SU-DHL-6 (cell line): ENCODE results near the gene PMM2.

Experiments used
- EZH2phosphoT487 ChIP-seq: fragments of 200-600 bp; sonication (generic), shearing (Covaris generic); conservative IDR thresholded peaks from 2 replicates; pipeline ENCODE4 v1.6.1; 2018; ENCODE audit warnings: mild to moderate bottlenecking, antibody characterized with exemption, low read length, moderate library complexity, mixed read lengths
- TF ChIP-seq, protein P1 (sequence below): fragments of 200-600 bp; sonication (generic); IDR thresholded peaks from one replicate; pipeline ENCODE4 v1.5.1; 2017; ENCODE audit warnings: antibody characterized with exemption, mild to moderate bottlenecking, low read length, moderate library complexity; ENCODE audit not compliant: insufficient read depth, poor library complexity, severe bottlenecking

GRCh38 chr16:8855051-8855786 lies 57.6 kb downstream of the PMM2 start:
- TF ChIP-seq, protein P1, sequence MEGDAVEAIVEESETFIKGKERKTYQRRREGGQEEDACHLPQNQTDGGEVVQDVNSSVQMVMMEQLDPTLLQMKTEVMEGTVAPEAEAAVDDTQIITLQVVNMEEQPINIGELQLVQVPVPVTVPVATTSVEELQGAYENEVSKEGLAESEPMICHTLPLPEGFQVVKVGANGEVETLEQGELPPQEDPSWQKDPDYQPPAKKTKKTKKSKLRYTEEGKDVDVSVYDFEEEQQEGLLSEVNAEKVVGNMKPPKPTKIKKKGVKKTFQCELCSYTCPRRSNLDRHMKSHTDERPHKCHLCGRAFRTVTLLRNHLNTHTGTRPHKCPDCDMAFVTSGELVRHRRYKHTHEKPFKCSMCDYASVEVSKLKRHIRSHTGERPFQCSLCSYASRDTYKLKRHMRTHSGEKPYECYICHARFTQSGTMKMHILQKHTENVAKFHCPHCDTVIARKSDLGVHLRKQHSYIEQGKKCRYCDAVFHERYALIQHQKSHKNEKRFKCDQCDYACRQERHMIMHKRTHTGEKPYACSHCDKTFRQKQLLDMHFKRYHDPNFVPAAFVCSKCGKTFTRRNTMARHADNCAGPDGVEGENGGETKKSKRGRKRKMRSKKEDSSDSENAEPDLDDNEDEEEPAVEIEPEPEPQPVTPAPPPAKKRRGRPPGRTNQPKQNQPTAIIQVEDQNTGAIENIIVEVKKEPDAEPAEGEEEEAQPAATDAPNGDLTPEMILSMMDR, result peak; percentile 17
- no peak for TF ChIP-seq EZH2phosphoT487
